Neural cell (in vitro differentiated cells): ENCODE measurements around the gene LBR. TPM values are rescaled to one million over a fixed set of nuclear protein-coding genes. Genes with fewer than 3 reads are reported as not detected.
"Not testable (repeated sequence)": the region's sequence is repeated elsewhere in the genome, so short reads cannot be mapped to it uniquely, and the experiment has no call there.

Experiments used
- H2AFZ ChIP-seq: fragments of 200-600, 300-800 bp; sonication (generic), shearing (Covaris generic); 2 replicates; pipeline ENCODE4 v1.6.0; 2014; ENCODE audit warnings: low read depth, mild to moderate bottlenecking, antibody characterized with exemption, low read length, moderate library complexity
- H3F3A ChIP-seq: fragments of 200-600 bp; shearing (Covaris generic); 2 replicates; pipeline ENCODE4 v1.6.1; 2016; ENCODE audit warnings: mild to moderate bottlenecking, moderate library complexity, mixed read lengths, antibody characterized with exemption, low read length; ENCODE audit not compliant: insufficient read depth, poor library complexity, severe bottlenecking
- H3K27ac ChIP-seq: fragments of 200-600, 300-800 bp; sonication (generic), shearing (Covaris generic); 2 replicates; pipeline ENCODE4 v1.5.1; 2014; ENCODE audit warnings: mild to moderate bottlenecking, low read length, moderate library complexity
- H3K27me3 ChIP-seq: fragments of 300-800, 200-600 bp; sonication (generic), shearing (Covaris generic); 2 replicates; pipeline ENCODE4 v1.6.0; 2014; ENCODE audit warnings: mild to moderate bottlenecking, low read depth, low read length, moderate library complexity; ENCODE audit not compliant: insufficient read depth
- H3K36me3 ChIP-seq: fragments of 300-800, 200-600 bp; sonication (generic), shearing (Covaris generic); 2 replicates; pipeline ENCODE4 v1.5.1; 2014; ENCODE audit warnings: mild to moderate bottlenecking, antibody characterized with exemption, low read length, moderate library complexity; ENCODE audit not compliant: insufficient read depth
- H3K4me2 ChIP-seq: fragments of 300-800, 200-600 bp; sonication (generic), shearing (Covaris generic); 2 replicates; pipeline ENCODE4 v1.6.0; 2014; ENCODE audit warnings: mild to moderate bottlenecking, low read length
- H3K4me3 ChIP-seq: fragments of 300-800, 200-600 bp; sonication (generic), shearing (Covaris generic); 2 replicates; pipeline ENCODE4 v1.5.1; 2014; ENCODE audit warnings: mild to moderate bottlenecking, low read length, moderate library complexity
- H3K79me2 ChIP-seq: fragments of 200-600 bp; shearing (Covaris generic); replicated peaks from 2 replicates; pipeline ENCODE4 v1.6.0; 2014; ENCODE audit warnings: mild to moderate bottlenecking, low read length, moderate library complexity; ENCODE audit not compliant: insufficient read depth
- H3K9ac ChIP-seq: fragments of 300-800, 200-600 bp; sonication (generic), shearing (Covaris generic); 2 replicates; pipeline ENCODE4 v1.6.1; 2016; ENCODE audit warnings: mild to moderate bottlenecking, low read length, mixed read lengths
- H3K9me2 ChIP-seq: fragments of 200-600 bp; shearing (Covaris generic); 2 replicates; pipeline ENCODE4 v1.6.1; 2016; ENCODE audit warnings: mild to moderate bottlenecking, low read length, mixed read lengths; ENCODE audit not compliant: insufficient read depth
- H3K9me3 ChIP-seq: fragments of 200-600, 300-800 bp; sonication (generic), shearing (Covaris generic); 2 replicates; pipeline ENCODE4 v1.6.1; 2016; ENCODE audit warnings: mild to moderate bottlenecking, mixed run types, low read length, moderate library complexity, mixed read lengths
- H4K20me1 ChIP-seq: fragments of 200-600 bp; shearing (Covaris generic); 2 replicates; pipeline ENCODE4 v1.6.1; 2016; ENCODE audit warnings: mild to moderate bottlenecking, mixed run types; ENCODE audit not compliant: insufficient read depth
- EP300 ChIP-seq: fragments of 450-650 bp; conservative IDR thresholded peaks from 2 replicates; pipeline ENCODE4 v1.6.1; 2014; ENCODE audit warnings: antibody characterized with exemption, mild to moderate bottlenecking, moderate library complexity; ENCODE audit not compliant: poor library complexity, severe bottlenecking
- EZH2 ChIP-seq: fragments of 200-600, 300-800 bp; shearing (Covaris generic), sonication (generic); IDR thresholded peaks from 2 replicates; pipeline ENCODE4 v1.6.1; 2014; ENCODE audit warnings: antibody characterized with exemption, low read length, borderline replicate concordance, mild to moderate bottlenecking; ENCODE audit not compliant: insufficient read depth, poor library complexity, severe bottlenecking
- MXI1 ChIP-seq: fragments of 450-650 bp; conservative IDR thresholded peaks from 2 replicates; pipeline ENCODE4 v1.6.1; 2014; ENCODE audit warnings: antibody characterized with exemption, mild to moderate bottlenecking; ENCODE audit not compliant: poor library complexity, severe bottlenecking
- POLR2AphosphoS5 ChIP-seq: IDR thresholded peaks from 2 replicates; pipeline ENCODE4 v1.6.1; 2012
- RAD21 ChIP-seq: fragments of 450-650 bp; conservative IDR thresholded peaks from 2 replicates; pipeline ENCODE4 v1.6.1; 2014; ENCODE audit warnings: antibody characterized with exemption, mild to moderate bottlenecking, moderate library complexity
- SMC3 ChIP-seq: fragments of 450-650 bp; conservative IDR thresholded peaks from 2 replicates; pipeline ENCODE4 v1.6.1; 2014; ENCODE audit warnings: antibody characterized with exemption, mild to moderate bottlenecking, moderate library complexity; ENCODE audit not compliant: poor library complexity
- TAF1 ChIP-seq: IDR thresholded peaks from 2 replicates; pipeline ENCODE4 v1.6.1; 2012; ENCODE audit warnings: low read depth
- polyA plus RNA-seq: library from polyadenylated mRNA; depleted of rRNA; stranded (reverse); fragments of >200 nt; gene quantifications from 2 replicates; pipeline ENCODE4 v1.2.3, GENCODE V29; 2014
- TF ChIP-seq, protein P1 (sequence below): IDR thresholded peaks from 2 replicates; pipeline ENCODE4 v1.6.1; 2012; ENCODE audit warnings: borderline replicate concordance
- TF ChIP-seq, protein P2 (sequence below): fragments of 450-650 bp; IDR thresholded peaks from 2 replicates; pipeline ENCODE4 v1.5.1; 2014; ENCODE audit warnings: antibody characterized with exemption, mild to moderate bottlenecking, moderate library complexity; ENCODE audit not compliant: poor library complexity, severe bottlenecking

LBR gene
- polyA plus RNA-seq, 1 donor from 2014 or later: 156 TPM

DNA sequence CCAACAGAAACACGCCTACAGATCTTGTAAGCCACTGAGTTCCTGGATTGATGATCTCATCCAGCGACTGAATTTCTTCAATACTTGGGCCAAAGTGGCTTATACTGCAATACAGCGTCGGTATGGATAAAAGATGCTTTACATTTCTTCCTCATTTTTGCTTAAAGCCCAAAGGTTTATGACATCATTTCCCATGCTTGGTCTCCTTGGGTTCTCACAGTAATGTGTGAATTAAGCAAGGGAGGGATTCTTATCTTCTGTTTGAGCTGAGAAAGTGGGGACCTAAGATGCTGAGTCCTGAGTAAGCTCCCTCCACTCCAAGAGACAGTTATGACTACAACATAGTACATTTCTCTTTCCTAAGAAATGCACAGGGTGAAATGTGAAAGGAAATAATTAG lies 39.5 kb downstream of the LBR start:
- Histone ChIP-seq H3K27ac (no peak overlapping the region), H3F3A (no peaks in the 10 kb centered on the region), H3K9me3 (no peaks in the 10 kb centered on the region), H3K36me3 (peaks cover 4% of the 10 kb centered on the region), H3K4me2 (no peak overlapping the region), H3K4me3 (no peak overlapping the region), H3K9me2 (no peaks in the 10 kb centered on the region), H3K79me2 (no peaks in the 10 kb centered on the region), H4K20me1 (no peaks in the 10 kb centered on the region), H3K27me3 (no peaks in the 10 kb centered on the region), H2AFZ (no peak overlapping the region), H3K9ac (no peak overlapping the region)
- TF ChIP-seq TAF1: no peak
- TF ChIP-seq, protein P1, sequence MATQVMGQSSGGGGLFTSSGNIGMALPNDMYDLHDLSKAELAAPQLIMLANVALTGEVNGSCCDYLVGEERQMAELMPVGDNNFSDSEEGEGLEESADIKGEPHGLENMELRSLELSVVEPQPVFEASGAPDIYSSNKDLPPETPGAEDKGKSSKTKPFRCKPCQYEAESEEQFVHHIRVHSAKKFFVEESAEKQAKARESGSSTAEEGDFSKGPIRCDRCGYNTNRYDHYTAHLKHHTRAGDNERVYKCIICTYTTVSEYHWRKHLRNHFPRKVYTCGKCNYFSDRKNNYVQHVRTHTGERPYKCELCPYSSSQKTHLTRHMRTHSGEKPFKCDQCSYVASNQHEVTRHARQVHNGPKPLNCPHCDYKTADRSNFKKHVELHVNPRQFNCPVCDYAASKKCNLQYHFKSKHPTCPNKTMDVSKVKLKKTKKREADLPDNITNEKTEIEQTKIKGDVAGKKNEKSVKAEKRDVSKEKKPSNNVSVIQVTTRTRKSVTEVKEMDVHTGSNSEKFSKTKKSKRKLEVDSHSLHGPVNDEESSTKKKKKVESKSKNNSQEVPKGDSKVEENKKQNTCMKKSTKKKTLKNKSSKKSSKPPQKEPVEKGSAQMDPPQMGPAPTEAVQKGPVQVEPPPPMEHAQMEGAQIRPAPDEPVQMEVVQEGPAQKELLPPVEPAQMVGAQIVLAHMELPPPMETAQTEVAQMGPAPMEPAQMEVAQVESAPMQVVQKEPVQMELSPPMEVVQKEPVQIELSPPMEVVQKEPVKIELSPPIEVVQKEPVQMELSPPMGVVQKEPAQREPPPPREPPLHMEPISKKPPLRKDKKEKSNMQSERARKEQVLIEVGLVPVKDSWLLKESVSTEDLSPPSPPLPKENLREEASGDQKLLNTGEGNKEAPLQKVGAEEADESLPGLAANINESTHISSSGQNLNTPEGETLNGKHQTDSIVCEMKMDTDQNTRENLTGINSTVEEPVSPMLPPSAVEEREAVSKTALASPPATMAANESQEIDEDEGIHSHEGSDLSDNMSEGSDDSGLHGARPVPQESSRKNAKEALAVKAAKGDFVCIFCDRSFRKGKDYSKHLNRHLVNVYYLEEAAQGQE: no peak

DNA sequence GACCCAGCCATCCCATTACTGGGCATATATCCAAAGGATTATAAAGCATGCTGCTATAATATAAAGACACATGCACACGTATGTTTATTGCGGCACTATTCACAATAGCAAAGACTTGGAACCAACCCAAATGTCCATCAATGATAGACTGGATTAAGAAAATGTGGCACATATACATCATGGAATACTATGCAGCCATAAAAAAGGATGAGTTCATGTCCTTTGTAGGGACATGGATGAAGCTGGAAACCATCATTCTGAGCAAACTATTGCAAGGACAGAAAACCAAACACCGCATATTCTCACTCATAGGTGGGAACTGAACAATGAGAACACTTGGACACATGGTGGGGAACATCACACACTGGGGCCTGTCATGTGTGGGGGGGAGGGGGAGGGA lies 41.0 kb downstream of the LBR start:
- not testable (repeated sequence) for H3K27ac ChIP-seq, H3K79me2 ChIP-seq, H3K36me3 ChIP-seq, H3F3A ChIP-seq, H3K9me3 ChIP-seq, H4K20me1 ChIP-seq, H3K4me2 ChIP-seq, H3K9ac ChIP-seq, H3K9me2 ChIP-seq, H2AFZ ChIP-seq, H3K27me3 ChIP-seq, H3K4me3 ChIP-seq

DNA sequence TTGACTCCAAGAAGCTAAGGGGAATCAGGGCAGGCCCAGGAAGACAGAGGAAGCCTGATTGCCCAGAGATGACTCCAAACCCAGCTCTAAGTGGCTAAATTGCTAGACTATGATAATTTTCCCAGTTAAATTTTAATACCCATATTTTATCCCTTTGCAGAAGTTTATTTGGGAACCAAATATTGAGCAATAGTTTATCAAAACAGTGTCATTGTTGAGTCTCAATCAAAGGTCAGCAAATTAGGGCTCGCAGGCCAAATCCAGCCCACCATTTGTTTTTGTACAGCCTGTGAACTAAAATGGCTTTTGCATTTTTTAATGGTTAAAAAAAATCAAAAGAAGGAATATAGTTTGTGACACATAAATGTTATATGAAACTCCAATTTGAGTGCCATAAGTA lies 47.1 kb downstream of the LBR start:
- H3K36me3 ChIP-seq: no peaks in the 10 kb centered on the region
- H3K9me2 ChIP-seq: no peaks in the 10 kb centered on the region
- no peak overlapping the region for H3K4me3 ChIP-seq
- TF ChIP-seq EP300 (no peak), RAD21 (no peak), POLR2AphosphoS5 (no peak), EZH2 (no peak), TAF1 (no peak), MXI1 (no peak), SMC3 (no peak)
- TF ChIP-seq, protein P2, sequence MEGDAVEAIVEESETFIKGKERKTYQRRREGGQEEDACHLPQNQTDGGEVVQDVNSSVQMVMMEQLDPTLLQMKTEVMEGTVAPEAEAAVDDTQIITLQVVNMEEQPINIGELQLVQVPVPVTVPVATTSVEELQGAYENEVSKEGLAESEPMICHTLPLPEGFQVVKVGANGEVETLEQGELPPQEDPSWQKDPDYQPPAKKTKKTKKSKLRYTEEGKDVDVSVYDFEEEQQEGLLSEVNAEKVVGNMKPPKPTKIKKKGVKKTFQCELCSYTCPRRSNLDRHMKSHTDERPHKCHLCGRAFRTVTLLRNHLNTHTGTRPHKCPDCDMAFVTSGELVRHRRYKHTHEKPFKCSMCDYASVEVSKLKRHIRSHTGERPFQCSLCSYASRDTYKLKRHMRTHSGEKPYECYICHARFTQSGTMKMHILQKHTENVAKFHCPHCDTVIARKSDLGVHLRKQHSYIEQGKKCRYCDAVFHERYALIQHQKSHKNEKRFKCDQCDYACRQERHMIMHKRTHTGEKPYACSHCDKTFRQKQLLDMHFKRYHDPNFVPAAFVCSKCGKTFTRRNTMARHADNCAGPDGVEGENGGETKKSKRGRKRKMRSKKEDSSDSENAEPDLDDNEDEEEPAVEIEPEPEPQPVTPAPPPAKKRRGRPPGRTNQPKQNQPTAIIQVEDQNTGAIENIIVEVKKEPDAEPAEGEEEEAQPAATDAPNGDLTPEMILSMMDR: no peak
- TF ChIP-seq, protein P1: no peak
- H3K9ac ChIP-seq: no peak overlapping the region
- no peaks in the 10 kb centered on the region for H3K9me3 ChIP-seq
- no peaks in the 10 kb centered on the region for H4K20me1 ChIP-seq
- no peak overlapping the region for H3K27ac ChIP-seq
- H3K79me2 ChIP-seq: no peaks in the 10 kb centered on the region
- H2AFZ ChIP-seq: no peak overlapping the region
- no peaks in the 10 kb centered on the region for H3K27me3 ChIP-seq
- H3F3A ChIP-seq: no peaks in the 10 kb centered on the region
- H3K4me2 ChIP-seq: no peak overlapping the region
